ENCODE data around the gene EDAR.

GRCh38 chr2:109009920-109010610 lies 21.0 kb upstream of the EDAR start:
- TF ChIP-seq TAF1 (IDR thresholded peaks at IDR 0.05; ENCODE audit: low read depth) (no peak), RAD21 (IDR thresholded peaks at IDR 0.05; ENCODE audit: low read depth) (no peak), REST (IDR thresholded peaks at IDR 0.05; ENCODE audit: low read depth) (no peak), NFIC (IDR thresholded peaks at IDR 0.05) (no peak), CREB1 (IDR thresholded peaks at IDR 0.05; ENCODE audit: low read depth) (no peak), TCF12 (IDR thresholded peaks at IDR 0.05; ENCODE audit: low read depth) (no peak), MAX (IDR thresholded peaks at IDR 0.05) (no peak), YY1 (IDR thresholded peaks at IDR 0.05; ENCODE audit: low read depth) (no peak), EGR1 (IDR thresholded peaks at IDR 0.05) (no peak)

Measured in Ishikawa (cell line).